Neural progenitor cell (in vitro differentiated cells): ENCODE data around the gene COPB1. TPM values are rescaled to one million over a fixed set of nuclear protein-coding genes. Genes with fewer than 3 reads are reported as not detected.

Experiments used
- DNase-seq: peaks from one replicate; pipeline ENCODE4 v3.0.0-alpha.2; 2016; ENCODE audit warnings: low spot score
- H2AFZ ChIP-seq: fragments of 200-600 bp; sonication (generic); replicated peaks from 2 replicates; pipeline ENCODE4 v1.6.1; 2016; ENCODE audit warnings: antibody characterized with exemption
- H3F3A ChIP-seq: fragments of 200-600 bp; sonication (generic); 2 replicates; pipeline ENCODE4 v1.6.1; 2016; ENCODE audit warnings: antibody characterized with exemption, low read depth
- H3K27ac ChIP-seq: fragments of 200-600 bp; sonication (generic); 2 replicates; pipeline ENCODE4 v1.5.1; 2016; ENCODE audit warnings: mild to moderate bottlenecking
- H3K27me3 ChIP-seq: fragments of 200-600 bp; sonication (generic); 2 replicates; pipeline ENCODE4 v1.6.1; 2016; ENCODE audit warnings: mild to moderate bottlenecking, moderate library complexity
- H3K36me3 ChIP-seq: fragments of 200-600 bp; sonication (generic); 2 replicates; pipeline ENCODE4 v1.5.1; 2016
- H3K4me1 ChIP-seq: fragments of 200-600 bp; sonication (generic); 2 replicates; pipeline ENCODE4 v1.6.1; 2016; ENCODE audit warnings: mixed run types
- H3K4me2 ChIP-seq: fragments of 200-600 bp; sonication (generic); 2 replicates; pipeline ENCODE4 v1.6.1; 2016
- H3K4me3 ChIP-seq: fragments of 200-600 bp; sonication (generic); 2 replicates; pipeline ENCODE4 v1.5.1; 2016
- H3K79me2 ChIP-seq: fragments of 200-600 bp; sonication (generic); 2 replicates; pipeline ENCODE4 v1.6.1; 2016; ENCODE audit warnings: low read depth
- H3K9ac ChIP-seq: fragments of 200-600 bp; sonication (generic); 2 replicates; pipeline ENCODE4 v1.6.1; 2016
- H3K9me3 ChIP-seq: fragments of 200-600 bp; sonication (generic); 2 replicates; pipeline ENCODE4 v1.5.1; 2016; ENCODE audit warnings: low read depth
- H4K20me1 ChIP-seq: fragments of 200-600 bp; sonication (generic); 2 replicates; pipeline ENCODE4 v1.6.1; 2016; ENCODE audit warnings: low read depth
- H3K27ac Mint-ChIP-seq: 3 replicates; pipeline ENCODE4 v1.8.0; 2021; ENCODE audit warnings: mixed read lengths
- H3K27me3 Mint-ChIP-seq: 2 replicates; pipeline ENCODE4 v1.8.0; 2022; ENCODE audit warnings: low read depth, mild to moderate bottlenecking, inconsistent platforms, moderate library complexity, mixed read lengths; ENCODE audit not compliant: insufficient read depth
- H3K36me3 Mint-ChIP-seq: 3 replicates; pipeline ENCODE4 v1.8.0; 2021; ENCODE audit warnings: mixed read lengths
- H3K4me1 Mint-ChIP-seq: 3 replicates; pipeline ENCODE4 v1.8.0; 2021; ENCODE audit warnings: mixed read lengths
- H3K4me3 Mint-ChIP-seq: 3 replicates; pipeline ENCODE4 v1.8.0; 2021; ENCODE audit warnings: mild to moderate bottlenecking, moderate library complexity, mixed read lengths
- H3K9me3 Mint-ChIP-seq: 3 replicates; pipeline ENCODE4 v1.8.0; 2020; ENCODE audit warnings: mixed read lengths
- EZH2 ChIP-seq: fragments of 200-600 bp; sonication (generic); IDR thresholded peaks from 2 replicates; pipeline ENCODE4 v1.6.1; 2017; ENCODE audit warnings: antibody characterized with exemption, mild to moderate bottlenecking, moderate library complexity
- EZH2phosphoT487 ChIP-seq: fragments of 200-600 bp; sonication (generic); IDR thresholded peaks from 2 replicates; pipeline ENCODE4 v1.6.1; 2017; ENCODE audit warnings: antibody characterized with exemption
- total RNA-seq: library from RNA; depleted of rRNA; stranded (reverse); fragments of >200 nt; gene quantifications from 2 replicates; pipeline ENCODE4 v1.2.3, GENCODE V29; 2015; ENCODE audit warnings: low replicate concordance
- TF ChIP-seq, protein P1 (sequence below): fragments of 200-600 bp; sonication (generic); IDR thresholded peaks from 2 replicates; pipeline ENCODE4 v1.5.1; 2017; ENCODE audit warnings: antibody characterized with exemption, mild to moderate bottlenecking

COPB1 gene, protein sequence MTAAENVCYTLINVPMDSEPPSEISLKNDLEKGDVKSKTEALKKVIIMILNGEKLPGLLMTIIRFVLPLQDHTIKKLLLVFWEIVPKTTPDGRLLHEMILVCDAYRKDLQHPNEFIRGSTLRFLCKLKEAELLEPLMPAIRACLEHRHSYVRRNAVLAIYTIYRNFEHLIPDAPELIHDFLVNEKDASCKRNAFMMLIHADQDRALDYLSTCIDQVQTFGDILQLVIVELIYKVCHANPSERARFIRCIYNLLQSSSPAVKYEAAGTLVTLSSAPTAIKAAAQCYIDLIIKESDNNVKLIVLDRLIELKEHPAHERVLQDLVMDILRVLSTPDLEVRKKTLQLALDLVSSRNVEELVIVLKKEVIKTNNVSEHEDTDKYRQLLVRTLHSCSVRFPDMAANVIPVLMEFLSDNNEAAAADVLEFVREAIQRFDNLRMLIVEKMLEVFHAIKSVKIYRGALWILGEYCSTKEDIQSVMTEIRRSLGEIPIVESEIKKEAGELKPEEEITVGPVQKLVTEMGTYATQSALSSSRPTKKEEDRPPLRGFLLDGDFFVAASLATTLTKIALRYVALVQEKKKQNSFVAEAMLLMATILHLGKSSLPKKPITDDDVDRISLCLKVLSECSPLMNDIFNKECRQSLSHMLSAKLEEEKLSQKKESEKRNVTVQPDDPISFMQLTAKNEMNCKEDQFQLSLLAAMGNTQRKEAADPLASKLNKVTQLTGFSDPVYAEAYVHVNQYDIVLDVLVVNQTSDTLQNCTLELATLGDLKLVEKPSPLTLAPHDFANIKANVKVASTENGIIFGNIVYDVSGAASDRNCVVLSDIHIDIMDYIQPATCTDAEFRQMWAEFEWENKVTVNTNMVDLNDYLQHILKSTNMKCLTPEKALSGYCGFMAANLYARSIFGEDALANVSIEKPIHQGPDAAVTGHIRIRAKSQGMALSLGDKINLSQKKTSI
- total RNA-seq: 157 and 212 TPM in 2 replicates

DNA sequence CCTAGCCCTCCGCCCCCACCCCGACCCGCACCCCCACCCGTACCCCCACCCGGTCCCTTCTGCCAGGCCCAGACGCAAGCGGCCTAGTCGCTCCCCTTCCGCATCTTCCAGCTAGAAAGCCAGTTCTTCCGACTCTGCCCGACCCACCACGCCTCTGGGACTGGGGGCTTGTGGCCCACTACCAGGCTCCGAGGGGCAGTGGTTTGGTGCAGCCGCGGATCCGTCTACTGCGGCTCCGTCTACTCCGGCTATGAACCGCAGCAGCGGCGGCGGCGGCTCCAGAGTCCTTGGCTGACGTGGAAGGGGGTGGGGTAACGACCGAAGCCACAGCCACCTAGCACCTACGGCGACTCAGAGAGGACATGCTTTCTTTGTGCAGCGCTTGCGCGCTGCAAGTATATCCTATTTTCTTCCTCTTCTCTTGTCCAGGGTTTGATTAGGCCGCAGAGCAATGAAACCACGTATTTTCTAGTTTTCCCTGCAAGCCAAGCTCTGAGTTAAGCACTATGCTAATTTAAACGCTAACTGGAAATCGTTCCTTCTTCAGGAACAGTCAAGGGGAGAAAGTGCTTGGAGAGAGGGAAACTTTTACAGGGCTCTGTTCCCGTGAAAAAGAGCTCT, at the start of gene COPB1:
Gene COPB1 (minus strand): TSS at position 252 of the 621 bp plus-strand sequence. CDS start 883 bp downstream, outside the sequence.
- TF ChIP-seq EZH2: no peak
- TF ChIP-seq, protein P1, sequence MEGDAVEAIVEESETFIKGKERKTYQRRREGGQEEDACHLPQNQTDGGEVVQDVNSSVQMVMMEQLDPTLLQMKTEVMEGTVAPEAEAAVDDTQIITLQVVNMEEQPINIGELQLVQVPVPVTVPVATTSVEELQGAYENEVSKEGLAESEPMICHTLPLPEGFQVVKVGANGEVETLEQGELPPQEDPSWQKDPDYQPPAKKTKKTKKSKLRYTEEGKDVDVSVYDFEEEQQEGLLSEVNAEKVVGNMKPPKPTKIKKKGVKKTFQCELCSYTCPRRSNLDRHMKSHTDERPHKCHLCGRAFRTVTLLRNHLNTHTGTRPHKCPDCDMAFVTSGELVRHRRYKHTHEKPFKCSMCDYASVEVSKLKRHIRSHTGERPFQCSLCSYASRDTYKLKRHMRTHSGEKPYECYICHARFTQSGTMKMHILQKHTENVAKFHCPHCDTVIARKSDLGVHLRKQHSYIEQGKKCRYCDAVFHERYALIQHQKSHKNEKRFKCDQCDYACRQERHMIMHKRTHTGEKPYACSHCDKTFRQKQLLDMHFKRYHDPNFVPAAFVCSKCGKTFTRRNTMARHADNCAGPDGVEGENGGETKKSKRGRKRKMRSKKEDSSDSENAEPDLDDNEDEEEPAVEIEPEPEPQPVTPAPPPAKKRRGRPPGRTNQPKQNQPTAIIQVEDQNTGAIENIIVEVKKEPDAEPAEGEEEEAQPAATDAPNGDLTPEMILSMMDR: no peak
- TF ChIP-seq EZH2phosphoT487: no peak
- H3K9ac ChIP-seq: peak within 1 kb of the TSS; percentile 88
- H2AFZ ChIP-seq: peak within 1 kb of the TSS; percentile 95
- DNase-seq: peak; percentile 94
- peaks cover 35% of the 10 kb centered on the region for H3K79me2 ChIP-seq
- peaks cover 18% of the 10 kb centered on the region for H3K36me3 ChIP-seq
- H3K4me3 ChIP-seq: peak within 1 kb of the TSS; percentile 94
- H3K27ac ChIP-seq: peak within 1 kb of the TSS; percentile 86
- peaks cover 7% of the 10 kb centered on the region for H3K4me1 ChIP-seq
- Mint-ChIP-seq H3K27ac (peak within 1 kb of the TSS; percentile 93), H3K9me3 (no peaks in the 10 kb centered on the region), H3K4me3 (peak within 1 kb of the TSS; percentile 94), H3K27me3 (no peaks in the 10 kb centered on the region), H3K36me3 (peaks cover 18% of the 10 kb centered on the region), H3K4me1 (peaks cover 10% of the 10 kb centered on the region)
- H3K4me2 ChIP-seq: peak within 1 kb of the TSS; percentile 83
- no peaks in the 10 kb centered on the region for H3K27me3 ChIP-seq
- peaks cover 3% of the 10 kb centered on the region for H3K9me3 ChIP-seq
- peaks cover 18% of the 10 kb centered on the region for H3F3A ChIP-seq
- H4K20me1 ChIP-seq: peaks cover 12% of the 10 kb centered on the region

DNA sequence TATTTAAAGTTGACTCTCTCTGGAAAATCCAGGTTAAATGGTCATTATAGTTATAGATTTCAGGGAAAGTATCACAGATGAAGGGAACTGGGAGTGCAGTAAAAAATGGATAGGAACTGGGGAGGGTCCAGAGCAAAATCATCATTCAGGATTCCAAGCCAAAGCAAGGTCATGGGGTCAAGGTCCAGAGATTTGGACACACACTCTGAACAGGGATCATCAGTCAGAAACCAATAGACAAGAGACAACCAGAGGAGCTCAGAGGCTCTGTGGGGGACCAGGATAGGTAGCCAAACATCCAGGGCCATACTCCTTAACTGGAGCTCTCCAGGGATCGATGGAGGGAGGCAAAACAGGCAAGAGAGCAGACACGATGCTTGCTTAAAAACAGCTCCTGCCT, 47.8 kb upstream of the COPB1 start:
- no peaks in the 10 kb centered on the region for H3K36me3 Mint-ChIP-seq
- no peaks in the 10 kb centered on the region for H3K9me3 Mint-ChIP-seq
- H2AFZ ChIP-seq: no peak overlapping the region
- no peak overlapping the region for H3K4me2 ChIP-seq
- peaks cover 2% of the 10 kb centered on the region for H3K4me1 ChIP-seq
- no peaks in the 10 kb centered on the region for H3K79me2 ChIP-seq
- no peak overlapping the region for H3K4me3 Mint-ChIP-seq
- H3K9me3 ChIP-seq: no peaks in the 10 kb centered on the region
- H3K4me1 Mint-ChIP-seq: peaks cover 8% of the 10 kb centered on the region
- H3K27me3 Mint-ChIP-seq: no peaks in the 10 kb centered on the region
- H3F3A ChIP-seq: no peaks in the 10 kb centered on the region
- TF ChIP-seq, protein P1: no peak
- TF ChIP-seq EZH2phosphoT487: no peak
- no peak for TF ChIP-seq EZH2
- no peaks in the 10 kb centered on the region for H3K36me3 ChIP-seq
- no peak for DNase-seq
- no peak overlapping the region for H3K27ac ChIP-seq
- no peaks in the 10 kb centered on the region for H4K20me1 ChIP-seq
- H3K27ac Mint-ChIP-seq: no peak overlapping the region
- no peak overlapping the region for H3K4me3 ChIP-seq
- no peaks in the 10 kb centered on the region for H3K27me3 ChIP-seq
- no peak overlapping the region for H3K9ac ChIP-seq

DNA sequence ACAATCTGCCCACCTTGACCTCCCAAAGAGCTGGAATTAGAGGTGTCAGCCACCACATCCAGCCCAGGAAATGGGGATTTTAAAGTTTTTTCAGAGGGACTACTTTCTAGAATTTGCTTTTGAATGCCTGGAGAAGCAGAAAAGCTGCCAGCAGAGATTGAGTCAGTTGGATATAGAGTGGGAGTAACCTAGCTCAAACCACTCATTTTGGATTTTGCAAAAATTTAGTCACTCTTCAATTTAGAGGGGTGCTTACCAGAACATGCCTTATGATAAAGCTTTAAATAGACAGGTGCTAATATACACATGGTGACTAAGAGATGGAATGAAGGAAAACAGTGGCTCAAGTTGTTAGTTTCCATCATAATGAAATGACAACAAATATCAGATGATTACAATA, 47.1 kb upstream of the COPB1 start:
- no peaks in the 10 kb centered on the region for H3K36me3 ChIP-seq
- TF ChIP-seq EZH2: no peak
- TF ChIP-seq EZH2phosphoT487: no peak
- TF ChIP-seq, protein P1: no peak
- no peak overlapping the region for H3K4me3 ChIP-seq

More for the DNA sequence above, 47.1 kb upstream of the COPB1 start:
- peaks cover 12% of the 10 kb centered on the region for H3K4me1 Mint-ChIP-seq
- H3K9me3 ChIP-seq: no peaks in the 10 kb centered on the region
- H3K36me3 Mint-ChIP-seq: no peaks in the 10 kb centered on the region
- no peak overlapping the region for H3K4me2 ChIP-seq
- H3K79me2 ChIP-seq: no peaks in the 10 kb centered on the region
- H2AFZ ChIP-seq: no peak overlapping the region
- H3F3A ChIP-seq: no peaks in the 10 kb centered on the region
- no peak overlapping the region for H3K4me3 Mint-ChIP-seq
- peaks cover 9% of the 10 kb centered on the region for H3K4me1 ChIP-seq
- no peaks in the 10 kb centered on the region for H3K9me3 Mint-ChIP-seq
- H3K9ac ChIP-seq: no peak overlapping the region
- no peaks in the 10 kb centered on the region for H3K27me3 Mint-ChIP-seq
- H4K20me1 ChIP-seq: no peaks in the 10 kb centered on the region
- no peak overlapping the region for H3K27ac Mint-ChIP-seq
- H3K27me3 ChIP-seq: no peaks in the 10 kb centered on the region
- H3K27ac ChIP-seq: no peak overlapping the region
- DNase-seq: no peak
